ENCODE data around the gene VANGL2. TPM values are rescaled to one million over a fixed set of nuclear protein-coding genes. Genes with fewer than 3 reads are reported as not detected.

The VANGL2 gene
- polyA plus RNA-seq, 3 donors = 0.01 TPM; not detected in 2

DNA sequence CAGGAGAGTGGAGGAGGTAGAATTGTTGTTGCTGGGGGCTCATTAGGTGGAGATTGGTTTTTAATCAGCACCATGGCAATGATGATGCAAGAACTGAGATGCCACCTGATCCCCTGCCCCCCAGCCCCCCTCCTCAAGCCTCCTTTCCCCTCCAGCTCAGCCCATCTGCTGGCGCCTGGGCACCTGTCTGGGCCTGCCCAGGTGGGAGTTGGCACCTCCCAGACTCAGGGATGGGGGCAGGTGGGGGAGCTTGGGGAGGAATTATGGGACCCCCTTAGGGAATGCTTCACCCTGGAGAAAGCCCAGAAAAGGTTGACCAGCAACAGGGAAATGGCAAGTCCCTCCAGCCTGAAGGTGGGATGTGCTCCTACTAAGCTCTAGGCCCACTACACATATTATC is 35.0 kb upstream of the VANGL2 start:
- H3K4me3 ChIP-seq (replicated peaks in 1 of 3; ENCODE audit: low read depth in 2 of 3, low read length in 3 of 3) = no peak overlapping the region
- H4K20me1 ChIP-seq (ENCODE audit: insufficient read depth, low read length) = no peaks in the 10 kb centered on the region
- peaks cover 5 to 16% of the 10 kb centered on the region in 2 donors for H3K36me3 ChIP-seq (replicated peaks in 1 of 2; ENCODE audit: control insufficient read depth in 1 of 2, insufficient read depth in 2 of 2, low read length in 2 of 2)
- Mint-ChIP-seq H3K4me3 (no peak overlapping the region), H3K27ac (no peak overlapping the region), H3K36me3 (peaks cover 11 to 12% of the 10 kb centered on the region in 2 donors), H3K9me3 (peaks cover 0 to 2% (median 0%) of the 10 kb centered on the region in 7 donors), H3K4me1 (peaks cover 13% of the 10 kb centered on the region), H3K27me3 (ENCODE audit: low read depth in 3 of 3) (peaks cover 5 to 14% (median 8%) of the 10 kb centered on the region in 3 donors)
- no peak overlapping the region for H3K9ac ChIP-seq (ENCODE audit: insufficient read depth, low read length, poor library complexity, severe bottlenecking)
- WGBS (ENCODE audit: insufficient coverage) = no CpG with 5 or more reads among the region's 1 CpG
- H3K9me3 ChIP-seq (replicated peaks in 1 of 2; ENCODE audit: control insufficient read depth in 1 of 2, insufficient read depth in 1 of 2, low read length in 2 of 2) = no peaks in the 10 kb centered on the region
- H3K4me1 ChIP-seq (ENCODE audit: control insufficient read depth in 1 of 2, insufficient read depth in 2 of 2, low read length in 2 of 2) = no peaks in the 10 kb centered on the region
- H3K4me2 ChIP-seq (replicated peaks; ENCODE audit: extremely low read depth, low read length, poor library complexity, severe bottlenecking) = no peak overlapping the region
- H3K27me3 ChIP-seq (ENCODE audit: control insufficient read depth in 2 of 2, insufficient read depth in 2 of 2, low read length in 2 of 2) = peaks cover 0 to 3% of the 10 kb centered on the region in 2 donors
- intact Hi-C loops (cut with micrococcal nuclease) = no loop called here
- H2AFZ ChIP-seq (ENCODE audit: insufficient read depth, low read depth, low read length, poor library complexity, severe bottlenecking) = no peak overlapping the region
- no peaks in the 10 kb centered on the region for H3K79me2 ChIP-seq (ENCODE audit: insufficient read depth, low read length)
- TF ChIP-seq, protein P1, sequence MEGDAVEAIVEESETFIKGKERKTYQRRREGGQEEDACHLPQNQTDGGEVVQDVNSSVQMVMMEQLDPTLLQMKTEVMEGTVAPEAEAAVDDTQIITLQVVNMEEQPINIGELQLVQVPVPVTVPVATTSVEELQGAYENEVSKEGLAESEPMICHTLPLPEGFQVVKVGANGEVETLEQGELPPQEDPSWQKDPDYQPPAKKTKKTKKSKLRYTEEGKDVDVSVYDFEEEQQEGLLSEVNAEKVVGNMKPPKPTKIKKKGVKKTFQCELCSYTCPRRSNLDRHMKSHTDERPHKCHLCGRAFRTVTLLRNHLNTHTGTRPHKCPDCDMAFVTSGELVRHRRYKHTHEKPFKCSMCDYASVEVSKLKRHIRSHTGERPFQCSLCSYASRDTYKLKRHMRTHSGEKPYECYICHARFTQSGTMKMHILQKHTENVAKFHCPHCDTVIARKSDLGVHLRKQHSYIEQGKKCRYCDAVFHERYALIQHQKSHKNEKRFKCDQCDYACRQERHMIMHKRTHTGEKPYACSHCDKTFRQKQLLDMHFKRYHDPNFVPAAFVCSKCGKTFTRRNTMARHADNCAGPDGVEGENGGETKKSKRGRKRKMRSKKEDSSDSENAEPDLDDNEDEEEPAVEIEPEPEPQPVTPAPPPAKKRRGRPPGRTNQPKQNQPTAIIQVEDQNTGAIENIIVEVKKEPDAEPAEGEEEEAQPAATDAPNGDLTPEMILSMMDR (IDR thresholded peaks at IDR 0.05) = no peak
- no peak overlapping the region for H3K27ac ChIP-seq (ENCODE audit: low read depth in 1 of 2, low read length in 2 of 2)
- no peak for DNase-seq

DNA sequence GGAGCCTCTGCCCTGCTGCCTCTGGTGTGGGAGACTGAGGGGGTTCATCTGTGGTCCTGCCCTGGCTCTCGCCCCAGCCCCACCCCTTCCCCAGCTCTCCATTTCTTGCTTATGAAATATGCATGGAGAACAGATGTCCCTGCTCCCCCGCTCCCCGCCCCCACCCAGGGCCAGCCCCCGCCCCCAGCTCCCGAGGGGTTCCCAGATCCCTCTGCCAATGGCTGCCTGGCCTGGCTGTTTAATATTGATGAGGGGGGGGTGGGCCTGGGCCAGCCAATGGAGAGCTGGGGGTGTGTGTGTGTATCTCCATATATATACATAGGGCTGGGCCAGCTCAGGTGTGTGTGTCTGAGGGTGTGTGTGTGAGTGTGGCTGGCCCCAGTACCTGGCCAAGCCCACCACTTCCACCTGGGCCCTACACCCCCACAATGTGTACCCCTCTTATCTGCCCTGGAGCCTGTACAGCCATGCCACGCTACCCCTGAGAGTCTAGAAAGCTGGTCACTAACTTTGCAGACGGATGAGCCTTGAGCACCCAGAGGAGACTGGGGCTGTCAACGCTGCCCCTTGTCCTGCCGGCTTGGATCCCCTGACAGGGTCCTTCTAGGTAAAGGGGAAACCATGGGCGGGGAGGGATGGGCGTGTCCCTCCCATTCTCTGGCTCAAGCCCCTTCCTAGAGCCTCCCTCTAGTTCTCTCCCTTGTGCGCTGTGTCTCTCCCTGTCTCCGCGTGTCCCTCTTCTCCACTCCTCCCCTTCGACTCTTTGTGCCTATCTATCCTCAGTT is 33.4 kb upstream of the VANGL2 start, which contains the start of gene NHLH1:
Gene NHLH1 (plus strand): TSS at position 341 of the 785 bp plus-strand sequence. CDS start 3,661 bp downstream, outside the sequence.
- no peaks in the 10 kb centered on the region for H3K79me2 ChIP-seq (ENCODE audit: insufficient read depth, low read length)
- H3K4me3 ChIP-seq (replicated peaks in 1 of 3; ENCODE audit: low read depth in 2 of 3, low read length in 3 of 3) = no peak within 1 kb of the TSS
- TF ChIP-seq, protein P1 (IDR thresholded peaks at IDR 0.05) = no peak
- no peaks in the 10 kb centered on the region for H4K20me1 ChIP-seq (ENCODE audit: insufficient read depth, low read length)
- no peak within 1 kb of the TSS for H2AFZ ChIP-seq (ENCODE audit: insufficient read depth, low read depth, low read length, poor library complexity, severe bottlenecking)
- H3K36me3 ChIP-seq (replicated peaks in 1 of 2; ENCODE audit: control insufficient read depth in 1 of 2, insufficient read depth in 2 of 2, low read length in 2 of 2) = no peaks in the 10 kb centered on the region
- no peaks in the 10 kb centered on the region for H3K9me3 ChIP-seq (replicated peaks in 1 of 2; ENCODE audit: control insufficient read depth in 1 of 2, insufficient read depth in 1 of 2, low read length in 2 of 2)
- H3K9ac ChIP-seq (ENCODE audit: insufficient read depth, low read length, poor library complexity, severe bottlenecking) = no peak within 1 kb of the TSS
- H3K4me2 ChIP-seq (replicated peaks; ENCODE audit: extremely low read depth, low read length, poor library complexity, severe bottlenecking) = no peak within 1 kb of the TSS
- peaks cover 5% of the 10 kb centered on the region in 2 donors for H3K4me1 ChIP-seq (ENCODE audit: control insufficient read depth in 1 of 2, insufficient read depth in 2 of 2, low read length in 2 of 2)
- H3K27ac ChIP-seq (ENCODE audit: low read depth in 1 of 2, low read length in 2 of 2) = no peak within 1 kb of the TSS
- H3K27me3 ChIP-seq (ENCODE audit: control insufficient read depth in 2 of 2, insufficient read depth in 2 of 2, low read length in 2 of 2) = peaks cover 0 to 3% of the 10 kb centered on the region in 2 donors
- Mint-ChIP-seq H3K4me3 (no peak within 1 kb of the TSS), H3K9me3 (peaks cover 0 to 2% (median 0%) of the 10 kb centered on the region in 7 donors), H3K27ac (no peak within 1 kb of the TSS), H3K36me3 (no peaks in the 10 kb centered on the region), H3K27me3 (ENCODE audit: low read depth in 3 of 3) (peaks cover 6 to 14% (median 8%) of the 10 kb centered on the region in 3 donors), H3K4me1 (peaks cover 16% of the 10 kb centered on the region)
- DNase-seq = no peak
- 93% methylated on average over 6 of the region's 15 CpGs for WGBS (ENCODE audit: insufficient coverage)
- intact Hi-C loops (cut with micrococcal nuclease) = no loop called here
